Measurements from ENCODE around the gene HHAT.

Gene HHAT

DNA sequence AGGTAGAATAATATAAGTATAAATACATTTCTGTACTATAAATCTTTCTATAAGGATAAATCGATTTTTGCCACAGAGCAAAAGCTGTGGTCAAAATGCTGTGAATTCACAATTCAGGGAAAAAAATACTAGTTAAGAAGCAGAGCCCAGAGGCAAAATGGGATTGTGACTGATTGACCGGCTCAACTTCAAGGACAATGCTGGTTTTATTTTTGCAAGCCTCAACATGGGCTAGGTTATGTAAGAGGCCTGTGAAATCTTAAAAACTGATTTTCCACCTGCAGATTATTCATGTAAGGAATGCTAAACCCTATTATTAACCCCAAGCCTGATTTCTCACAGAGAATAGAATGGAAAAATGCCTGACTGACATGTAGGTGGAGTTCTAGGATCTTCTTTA is 155.1 kb downstream of the HHAT start:
- Histone ChIP-seq H3K27me3 (replicated peaks; ENCODE audit: insufficient read depth, low read length) (no peaks in the 10 kb centered on the region), H3K9me2 (replicated peaks; ENCODE audit: insufficient read depth, low read length) (no peaks in the 10 kb centered on the region), H3K9me3 (replicated peaks; ENCODE audit: insufficient read depth, low read length) (no peaks in the 10 kb centered on the region), H3K79me2 (ENCODE audit: low read length) (no peaks in the 10 kb centered on the region), H3K27ac (ENCODE audit: low read length) (no peak overlapping the region), H3K36me3 (replicated peaks; ENCODE audit: insufficient read depth, low read length) (no peaks in the 10 kb centered on the region), H3F3A (ENCODE audit: insufficient read depth, low read length) (no peaks in the 10 kb centered on the region), H3K4me1 (ENCODE audit: low read length) (no peaks in the 10 kb centered on the region), H3K9ac (ENCODE audit: low read length) (no peak overlapping the region), H3K4me3 (ENCODE audit: low read length) (no peak overlapping the region), H4K20me1 (ENCODE audit: insufficient read depth, low read length) (no peaks in the 10 kb centered on the region), H3K4me2 (ENCODE audit: low read depth, low read length) (no peak overlapping the region), H2AFZ (ENCODE audit: low read length) (no peak overlapping the region)
- TF ChIP-seq EZH2 (optimal IDR thresholded peaks at IDR 0.05; ENCODE audit: low read depth, low read length) (no peak), EZH2phosphoT487 (IDR thresholded peaks at IDR 0.05; ENCODE audit: low read length) (no peak)
- TF ChIP-seq, protein P1, sequence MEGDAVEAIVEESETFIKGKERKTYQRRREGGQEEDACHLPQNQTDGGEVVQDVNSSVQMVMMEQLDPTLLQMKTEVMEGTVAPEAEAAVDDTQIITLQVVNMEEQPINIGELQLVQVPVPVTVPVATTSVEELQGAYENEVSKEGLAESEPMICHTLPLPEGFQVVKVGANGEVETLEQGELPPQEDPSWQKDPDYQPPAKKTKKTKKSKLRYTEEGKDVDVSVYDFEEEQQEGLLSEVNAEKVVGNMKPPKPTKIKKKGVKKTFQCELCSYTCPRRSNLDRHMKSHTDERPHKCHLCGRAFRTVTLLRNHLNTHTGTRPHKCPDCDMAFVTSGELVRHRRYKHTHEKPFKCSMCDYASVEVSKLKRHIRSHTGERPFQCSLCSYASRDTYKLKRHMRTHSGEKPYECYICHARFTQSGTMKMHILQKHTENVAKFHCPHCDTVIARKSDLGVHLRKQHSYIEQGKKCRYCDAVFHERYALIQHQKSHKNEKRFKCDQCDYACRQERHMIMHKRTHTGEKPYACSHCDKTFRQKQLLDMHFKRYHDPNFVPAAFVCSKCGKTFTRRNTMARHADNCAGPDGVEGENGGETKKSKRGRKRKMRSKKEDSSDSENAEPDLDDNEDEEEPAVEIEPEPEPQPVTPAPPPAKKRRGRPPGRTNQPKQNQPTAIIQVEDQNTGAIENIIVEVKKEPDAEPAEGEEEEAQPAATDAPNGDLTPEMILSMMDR (IDR thresholded peaks at IDR 0.05; ENCODE audit: low read length): no peak
- no peak for DNase-seq

DNA sequence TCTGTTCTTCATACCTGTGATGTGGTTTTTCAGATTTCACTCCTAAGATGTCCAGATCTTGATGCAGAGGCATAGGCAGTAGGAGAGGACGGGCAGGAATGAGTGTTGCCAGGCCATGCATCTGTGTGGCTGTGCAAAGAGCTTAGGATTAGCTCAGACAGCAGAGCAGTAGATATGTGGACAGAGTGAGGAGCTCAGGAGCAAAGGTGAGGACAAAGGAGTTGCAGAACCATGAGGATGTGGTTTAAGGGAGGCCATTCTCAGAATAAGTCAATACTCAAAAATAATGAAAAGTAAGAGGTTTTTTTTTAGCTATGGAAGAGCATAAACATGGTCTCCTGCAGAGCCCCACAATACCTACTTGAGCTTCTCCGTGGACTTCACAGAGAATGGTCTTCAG is 158.3 kb downstream of the HHAT start:
- no peaks in the 10 kb centered on the region for H3K4me1 ChIP-seq (ENCODE audit: low read length)
- H3K9ac ChIP-seq (ENCODE audit: low read length): no peak overlapping the region
- H3K79me2 ChIP-seq (ENCODE audit: low read length): no peaks in the 10 kb centered on the region
- H3K27ac ChIP-seq (ENCODE audit: low read length): no peak overlapping the region
- no peaks in the 10 kb centered on the region for H4K20me1 ChIP-seq (ENCODE audit: insufficient read depth, low read length)
- no peak overlapping the region for H3K4me3 ChIP-seq (ENCODE audit: low read length)
- TF ChIP-seq EZH2phosphoT487 (IDR thresholded peaks at IDR 0.05; ENCODE audit: low read length): no peak
- no peak for TF ChIP-seq EZH2 (optimal IDR thresholded peaks at IDR 0.05; ENCODE audit: low read depth, low read length)
- TF ChIP-seq, protein P1 (IDR thresholded peaks at IDR 0.05; ENCODE audit: low read length): no peak
- no peaks in the 10 kb centered on the region for H3K36me3 ChIP-seq (replicated peaks; ENCODE audit: insufficient read depth, low read length)
- no peak for DNase-seq
- H2AFZ ChIP-seq (ENCODE audit: low read length): no peak overlapping the region
- no peaks in the 10 kb centered on the region for H3K9me3 ChIP-seq (replicated peaks; ENCODE audit: insufficient read depth, low read length)
- no peaks in the 10 kb centered on the region for H3F3A ChIP-seq (ENCODE audit: insufficient read depth, low read length)
- H3K27me3 ChIP-seq (replicated peaks; ENCODE audit: insufficient read depth, low read length): no peaks in the 10 kb centered on the region
- no peak overlapping the region for H3K4me2 ChIP-seq (ENCODE audit: low read depth, low read length)
- no peaks in the 10 kb centered on the region for H3K9me2 ChIP-seq (replicated peaks; ENCODE audit: insufficient read depth, low read length)

DNA sequence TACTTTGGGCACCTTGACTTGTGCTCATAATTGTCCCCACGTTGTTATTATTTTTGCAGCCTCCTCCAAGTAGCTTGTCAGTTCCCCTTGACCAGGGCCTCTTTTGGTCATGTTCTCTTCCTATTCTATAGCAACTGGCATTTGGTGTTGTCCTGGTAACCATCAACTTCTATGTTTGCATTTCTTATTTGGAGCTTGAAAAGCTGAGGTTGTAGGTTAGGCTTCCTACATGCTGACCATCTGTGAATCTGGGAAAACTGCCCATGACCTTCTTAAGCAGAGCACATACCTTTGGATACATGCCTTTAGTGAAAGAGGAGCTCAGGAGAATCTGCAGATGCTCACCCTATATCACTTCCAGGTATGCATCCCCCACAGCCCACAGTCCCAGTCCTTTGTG is 160.8 kb downstream of the HHAT start:
- TF ChIP-seq EZH2phosphoT487 (IDR thresholded peaks at IDR 0.05; ENCODE audit: low read length) (no peak), EZH2 (optimal IDR thresholded peaks at IDR 0.05; ENCODE audit: low read depth, low read length) (no peak)
- TF ChIP-seq, protein P1 (IDR thresholded peaks at IDR 0.05; ENCODE audit: low read length): no peak
- Histone ChIP-seq H3K4me1 (ENCODE audit: low read length) (no peaks in the 10 kb centered on the region), H3K9me3 (replicated peaks; ENCODE audit: insufficient read depth, low read length) (no peaks in the 10 kb centered on the region), H3K4me3 (ENCODE audit: low read length) (no peak overlapping the region), H3K4me2 (ENCODE audit: low read depth, low read length) (no peak overlapping the region), H3K79me2 (ENCODE audit: low read length) (no peaks in the 10 kb centered on the region), H4K20me1 (ENCODE audit: insufficient read depth, low read length) (no peaks in the 10 kb centered on the region), H3K9me2 (replicated peaks; ENCODE audit: insufficient read depth, low read length) (no peaks in the 10 kb centered on the region), H2AFZ (ENCODE audit: low read length) (no peak overlapping the region), H3K9ac (ENCODE audit: low read length) (no peak overlapping the region), H3F3A (ENCODE audit: insufficient read depth, low read length) (no peaks in the 10 kb centered on the region), H3K27ac (ENCODE audit: low read length) (no peak overlapping the region), H3K36me3 (replicated peaks; ENCODE audit: insufficient read depth, low read length) (no peaks in the 10 kb centered on the region), H3K27me3 (replicated peaks; ENCODE audit: insufficient read depth, low read length) (no peaks in the 10 kb centered on the region)
- no peak for DNase-seq

All from MM.1S (cell line).